ENCODE data around the gene MYH11.

The MYH11 gene

DNA sequence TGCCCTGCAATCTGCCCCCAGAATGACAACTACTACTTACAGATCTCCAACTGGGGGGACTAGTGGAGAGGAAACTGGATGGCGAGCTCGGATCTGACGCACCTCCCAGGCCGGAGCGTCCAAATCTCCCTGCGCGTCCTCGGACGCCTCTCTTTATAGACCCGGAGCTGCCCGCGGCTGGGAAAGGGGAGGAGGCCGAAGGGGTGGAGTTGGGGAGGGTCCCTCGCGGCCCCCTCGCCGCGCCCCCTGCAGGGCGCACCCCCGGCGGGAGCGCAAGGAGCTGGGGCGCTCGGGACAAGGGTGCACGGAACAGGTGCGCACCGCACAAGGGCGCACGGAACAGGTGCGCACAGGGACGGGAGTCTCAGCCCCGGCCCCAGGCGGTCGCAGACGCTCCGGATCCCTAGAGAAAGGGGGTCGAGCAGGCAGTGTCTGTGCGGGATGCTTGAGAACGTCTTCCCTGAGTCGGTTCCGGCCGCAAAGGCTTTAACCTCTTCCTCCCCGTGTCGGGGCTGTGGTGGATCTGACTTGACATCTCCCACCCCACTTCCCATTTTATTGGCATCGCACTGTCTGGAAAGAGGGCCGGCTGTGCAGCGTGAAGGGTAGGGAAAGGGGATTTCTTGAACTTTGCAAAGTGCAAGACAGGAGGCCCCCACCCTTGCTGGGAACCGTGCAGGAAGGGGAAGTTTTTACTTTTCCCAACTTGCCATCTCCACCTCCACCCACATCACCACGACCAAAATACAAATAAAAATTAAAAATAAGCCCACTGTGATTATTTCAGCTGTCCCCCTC, at the start of gene MYH11:
Gene MYH11 (minus strand): TSS at position 128 of the 798 bp plus-strand sequence. CDS start 18,776 bp downstream, outside the sequence.
- H3K9ac ChIP-seq (ENCODE audit: low read length), result no peak within 1 kb of the TSS
- H3K4me1 ChIP-seq (ENCODE audit: control insufficient read depth, insufficient read depth, low read length), result peaks cover 6% of the 10 kb centered on the region
- peaks cover 32% of the 10 kb centered on the region for H3K27me3 ChIP-seq (replicated peaks; ENCODE audit: control insufficient read depth, insufficient read depth, low read length)
- no peak for DNase-seq (ENCODE audit: low read depth)
- H3K4me3 ChIP-seq (ENCODE audit: low read length), result peak within 1 kb of the TSS; percentile 74
- H3K36me3 ChIP-seq (ENCODE audit: control insufficient read depth, insufficient read depth, low read length, severe bottlenecking), result no peaks in the 10 kb centered on the region
- no peaks in the 10 kb centered on the region for H3K9me3 ChIP-seq (ENCODE audit: control insufficient read depth, low read length)

DNA sequence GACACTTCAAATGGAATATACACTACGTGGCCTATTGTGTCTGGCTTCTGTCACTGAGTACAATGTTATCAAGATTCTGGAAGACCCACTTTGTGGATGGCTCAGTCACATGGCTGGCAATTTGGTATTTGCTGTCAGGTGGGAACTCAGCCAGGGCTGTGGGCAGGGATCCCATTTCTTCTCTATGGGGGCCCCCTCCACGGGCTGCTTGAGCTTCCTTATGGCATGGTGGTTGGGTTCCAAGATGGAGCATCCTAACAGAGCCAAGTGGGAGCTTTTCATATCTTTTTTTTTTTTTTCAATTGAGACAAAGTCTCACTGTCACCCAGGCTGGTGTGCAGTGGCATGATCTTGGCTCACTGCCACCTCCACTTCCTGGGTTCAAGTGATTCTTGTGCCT, 49.6 kb upstream of the MYH11 start:
- Histone ChIP-seq H3K4me1 (ENCODE audit: control insufficient read depth, insufficient read depth, low read length) (no peaks in the 10 kb centered on the region), H3K4me3 (ENCODE audit: low read length) (no peak overlapping the region), H3K9ac (ENCODE audit: low read length) (no peak overlapping the region), H3K27me3 (replicated peaks; ENCODE audit: control insufficient read depth, insufficient read depth, low read length) (no peaks in the 10 kb centered on the region), H3K36me3 (ENCODE audit: control insufficient read depth, insufficient read depth, low read length, severe bottlenecking) (no peaks in the 10 kb centered on the region), H3K9me3 (ENCODE audit: control insufficient read depth, low read length) (no peaks in the 10 kb centered on the region)
- DNase-seq (ENCODE audit: low read depth), result no peak

DNA sequence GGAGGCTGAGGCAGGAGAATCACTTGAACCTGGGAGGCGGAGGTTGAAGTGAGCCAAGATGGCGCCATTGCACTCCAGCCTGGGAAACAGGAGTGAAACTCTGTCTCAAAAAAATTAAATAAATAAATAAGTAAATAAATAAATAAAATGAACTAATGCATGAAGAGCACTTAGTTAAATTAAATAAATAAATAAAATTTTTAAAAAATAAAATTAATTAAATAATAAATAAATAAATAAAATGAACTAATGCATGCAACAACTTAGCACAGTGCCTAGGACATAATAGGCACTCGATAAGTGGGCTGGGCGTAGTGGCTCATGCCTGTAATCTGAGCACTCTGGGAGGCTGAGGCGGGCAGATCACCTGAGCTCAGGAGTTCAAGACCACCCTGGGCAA, 47.1 kb upstream of the MYH11 start:
- no peaks in the 10 kb centered on the region for H3K36me3 ChIP-seq (ENCODE audit: control insufficient read depth, insufficient read depth, low read length, severe bottlenecking)
- H3K4me3 ChIP-seq (ENCODE audit: low read length), result no peak overlapping the region
- no peak for DNase-seq (ENCODE audit: low read depth)
- H3K9me3 ChIP-seq (ENCODE audit: control insufficient read depth, low read length), result no peaks in the 10 kb centered on the region
- no peak overlapping the region for H3K9ac ChIP-seq (ENCODE audit: low read length)
- H3K27me3 ChIP-seq (replicated peaks; ENCODE audit: control insufficient read depth, insufficient read depth, low read length), result no peaks in the 10 kb centered on the region
- no peaks in the 10 kb centered on the region for H3K4me1 ChIP-seq (ENCODE audit: control insufficient read depth, insufficient read depth, low read length)

DNA sequence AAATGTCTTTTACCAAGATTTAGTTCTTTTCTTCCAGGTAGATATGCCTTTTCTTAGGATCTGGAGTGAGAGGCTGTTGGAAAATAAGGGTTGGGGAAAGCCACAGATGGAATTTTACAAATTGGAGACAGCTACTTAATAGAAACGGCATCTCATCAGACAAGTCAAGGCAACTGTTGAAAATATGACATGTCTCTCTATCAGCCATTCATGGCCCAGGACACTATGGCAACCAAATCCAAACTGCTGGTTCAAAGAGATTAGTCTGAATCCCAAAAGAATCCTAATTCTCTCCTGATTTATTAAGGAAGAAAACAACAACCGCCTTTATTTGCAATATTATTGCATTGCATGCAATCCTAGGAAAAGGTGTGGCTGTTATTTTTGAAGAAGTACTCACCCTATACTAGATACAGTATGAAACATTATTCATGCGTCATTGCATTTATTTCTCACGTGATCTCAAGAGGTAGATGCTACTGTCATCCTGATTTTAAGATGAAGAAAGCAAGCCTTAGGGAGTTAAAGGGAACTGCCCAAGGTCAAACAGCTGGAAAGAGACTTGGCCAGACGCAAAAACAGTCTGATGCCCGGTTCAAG, 44.2 kb upstream of the MYH11 start:
- no peak for DNase-seq (ENCODE audit: low read depth)
- Histone ChIP-seq H3K9ac (ENCODE audit: low read length) (no peak overlapping the region), H3K4me1 (ENCODE audit: control insufficient read depth, insufficient read depth, low read length) (no peaks in the 10 kb centered on the region)

DNA sequence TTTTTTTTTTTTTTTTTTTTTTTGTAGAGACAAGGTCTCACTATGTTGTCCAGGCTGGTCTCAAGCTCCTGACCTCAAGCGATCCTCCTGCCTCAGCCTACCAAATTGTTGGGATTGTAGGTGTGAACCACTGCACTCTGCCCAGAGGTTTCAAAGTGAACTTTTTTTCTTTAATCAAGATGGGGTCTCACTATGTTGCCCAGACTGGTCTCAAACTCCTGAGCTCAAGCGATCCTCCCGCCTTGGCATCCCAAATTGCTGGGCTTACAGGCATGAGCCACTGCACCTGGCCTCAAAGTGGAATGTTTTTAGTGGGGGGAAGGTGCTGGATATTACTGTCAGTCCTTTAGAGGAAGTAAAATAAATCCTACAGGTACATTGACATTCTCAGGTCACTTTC, 43.5 kb upstream of the MYH11 start:
- Histone ChIP-seq H3K9ac (ENCODE audit: low read length) (no peak overlapping the region), H3K36me3 (ENCODE audit: control insufficient read depth, insufficient read depth, low read length, severe bottlenecking) (no peaks in the 10 kb centered on the region), H3K4me1 (ENCODE audit: control insufficient read depth, insufficient read depth, low read length) (no peaks in the 10 kb centered on the region), H3K27me3 (replicated peaks; ENCODE audit: control insufficient read depth, insufficient read depth, low read length) (no peaks in the 10 kb centered on the region), H3K4me3 (ENCODE audit: low read length) (no peak overlapping the region), H3K9me3 (ENCODE audit: control insufficient read depth, low read length) (no peaks in the 10 kb centered on the region)
- DNase-seq (ENCODE audit: low read depth), result no peak

More for the DNA sequence above, 44.2 kb upstream of the MYH11 start:
- H3K9me3 ChIP-seq (ENCODE audit: control insufficient read depth, low read length), result no peaks in the 10 kb centered on the region
- H3K27me3 ChIP-seq (replicated peaks; ENCODE audit: control insufficient read depth, insufficient read depth, low read length), result no peaks in the 10 kb centered on the region
- H3K36me3 ChIP-seq (ENCODE audit: control insufficient read depth, insufficient read depth, low read length, severe bottlenecking), result no peaks in the 10 kb centered on the region
- H3K4me3 ChIP-seq (ENCODE audit: low read length), result no peak overlapping the region

DNA sequence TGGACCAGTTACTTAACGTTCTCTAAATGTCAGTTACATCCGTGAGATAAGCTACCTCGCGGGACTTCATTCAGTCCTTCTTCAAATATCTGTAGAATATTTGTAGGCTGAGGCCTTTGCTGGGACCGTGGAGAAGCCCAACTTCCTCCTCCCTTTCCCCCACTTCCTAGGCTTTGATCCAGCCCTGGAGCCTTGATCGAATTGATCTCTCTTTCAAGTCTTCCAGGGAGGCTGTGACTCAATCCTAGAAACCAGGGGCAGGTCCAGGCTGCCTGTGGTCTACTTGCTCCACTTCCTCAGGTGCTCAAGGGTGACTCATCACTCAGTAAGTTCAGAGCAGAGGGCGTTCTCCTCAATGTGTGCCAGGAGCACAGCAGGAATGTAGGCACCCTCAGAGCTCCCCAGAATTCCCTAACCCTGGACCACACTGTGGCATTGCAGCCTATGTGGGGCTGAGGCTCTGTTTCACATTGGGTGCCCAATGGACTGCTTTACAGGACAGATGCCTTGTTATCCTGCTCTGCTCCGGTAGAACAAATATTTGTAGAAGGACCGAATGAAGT, 42.8 kb upstream of the MYH11 start:
- Histone ChIP-seq H3K4me3 (ENCODE audit: low read length) (no peak overlapping the region), H3K36me3 (ENCODE audit: control insufficient read depth, insufficient read depth, low read length, severe bottlenecking) (no peaks in the 10 kb centered on the region), H3K27me3 (replicated peaks; ENCODE audit: control insufficient read depth, insufficient read depth, low read length) (no peaks in the 10 kb centered on the region), H3K9ac (ENCODE audit: low read length) (no peak overlapping the region), H3K4me1 (ENCODE audit: control insufficient read depth, insufficient read depth, low read length) (no peaks in the 10 kb centered on the region), H3K9me3 (ENCODE audit: control insufficient read depth, low read length) (no peaks in the 10 kb centered on the region)
- peak; percentile 57 for DNase-seq (ENCODE audit: low read depth)

DNA sequence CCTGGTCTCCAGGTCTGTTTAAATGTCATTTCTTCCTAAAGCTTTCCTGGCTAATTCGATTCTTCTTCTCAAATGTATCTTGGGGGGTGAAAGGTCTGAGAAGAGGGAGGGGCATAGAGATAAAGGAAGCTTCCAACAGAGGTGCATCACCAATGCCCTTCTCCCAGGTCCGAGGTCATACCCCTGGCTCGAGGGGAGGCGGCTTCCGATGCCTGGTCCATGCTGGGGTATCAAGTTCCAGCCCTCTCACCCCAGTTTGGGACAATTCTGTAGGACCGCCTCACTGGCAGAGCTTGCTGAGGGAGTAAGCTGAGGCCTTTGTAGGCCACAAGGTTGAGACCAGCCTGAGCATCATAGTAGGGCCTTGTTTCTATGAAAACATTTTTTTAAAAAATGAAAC, 41.8 kb upstream of the MYH11 start:
- no peaks in the 10 kb centered on the region for H3K4me1 ChIP-seq (ENCODE audit: control insufficient read depth, insufficient read depth, low read length)
- no peak overlapping the region for H3K4me3 ChIP-seq (ENCODE audit: low read length)
- H3K36me3 ChIP-seq (ENCODE audit: control insufficient read depth, insufficient read depth, low read length, severe bottlenecking), result no peaks in the 10 kb centered on the region
- H3K9ac ChIP-seq (ENCODE audit: low read length), result no peak overlapping the region
- no peaks in the 10 kb centered on the region for H3K9me3 ChIP-seq (ENCODE audit: control insufficient read depth, low read length)
- DNase-seq (ENCODE audit: low read depth), result no peak
- H3K27me3 ChIP-seq (replicated peaks; ENCODE audit: control insufficient read depth, insufficient read depth, low read length), result no peaks in the 10 kb centered on the region

DNA sequence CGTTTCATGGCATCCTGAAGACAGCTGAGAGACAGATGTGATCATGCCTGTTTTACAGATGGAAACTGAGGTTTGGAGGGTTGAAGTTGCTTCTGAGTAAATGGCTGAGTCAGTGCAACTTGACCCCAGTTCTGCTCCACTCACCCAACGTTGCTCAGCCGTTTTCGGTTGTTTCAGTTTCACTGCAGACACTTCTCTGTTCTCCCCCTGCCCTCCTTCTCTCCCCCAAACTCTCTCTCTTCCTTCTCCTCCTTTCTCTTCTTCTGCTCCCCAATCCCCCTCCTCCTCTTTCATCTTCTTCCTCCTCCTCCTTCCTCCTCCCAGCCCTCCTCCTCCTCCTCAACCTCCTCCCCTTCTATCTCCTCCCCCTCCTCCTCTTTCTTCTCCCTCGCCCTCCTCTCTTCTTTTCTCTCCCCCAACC, 41.0 kb upstream of the MYH11 start:
- DNase-seq (ENCODE audit: low read depth), result peak; percentile 63
- H3K36me3 ChIP-seq (ENCODE audit: control insufficient read depth, insufficient read depth, low read length, severe bottlenecking), result no peaks in the 10 kb centered on the region
- H3K4me1 ChIP-seq (ENCODE audit: control insufficient read depth, insufficient read depth, low read length), result no peaks in the 10 kb centered on the region
- H3K9me3 ChIP-seq (ENCODE audit: control insufficient read depth, low read length), result no peaks in the 10 kb centered on the region
- H3K27me3 ChIP-seq (replicated peaks; ENCODE audit: control insufficient read depth, insufficient read depth, low read length), result no peaks in the 10 kb centered on the region
- H3K4me3 ChIP-seq (ENCODE audit: low read length), result no peak overlapping the region
- H3K9ac ChIP-seq (ENCODE audit: low read length), result peak overlapping the region; percentile 23

DNA sequence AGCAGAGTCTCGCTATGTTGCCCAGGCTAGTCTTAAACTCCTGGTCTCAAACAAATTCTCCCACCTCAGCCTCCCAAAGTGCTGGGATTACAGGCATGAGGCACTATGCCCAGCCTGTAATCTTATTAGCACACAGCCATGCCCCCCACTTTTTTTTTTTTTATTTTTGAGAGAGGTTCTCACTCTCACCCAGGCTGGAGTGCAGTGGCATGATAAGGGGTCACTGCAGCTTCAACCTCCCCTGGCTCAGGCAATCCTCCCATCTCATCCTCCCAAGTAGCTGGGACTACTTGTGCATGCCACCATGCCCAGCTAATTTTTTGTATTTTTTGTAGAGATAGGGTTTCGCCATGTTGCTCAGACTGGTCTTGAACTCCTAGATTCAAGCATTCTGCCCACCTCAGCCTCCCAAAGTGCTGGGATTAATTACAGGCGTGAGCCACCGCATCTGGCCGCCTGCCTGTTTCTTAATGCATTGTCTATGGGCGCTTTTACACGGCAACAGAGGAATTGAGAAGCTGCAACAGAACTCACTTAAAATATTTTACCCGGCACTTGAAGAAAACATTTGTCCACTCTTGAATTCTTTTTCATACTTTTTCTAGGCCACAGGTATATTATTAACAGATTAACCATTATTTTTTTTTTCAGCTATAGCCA, 40.4 kb upstream of the MYH11 start:
- Histone ChIP-seq H3K4me1 (ENCODE audit: control insufficient read depth, insufficient read depth, low read length) (no peaks in the 10 kb centered on the region), H3K4me3 (ENCODE audit: low read length) (no peak overlapping the region), H3K9me3 (ENCODE audit: control insufficient read depth, low read length) (no peaks in the 10 kb centered on the region), H3K36me3 (ENCODE audit: control insufficient read depth, insufficient read depth, low read length, severe bottlenecking) (no peaks in the 10 kb centered on the region), H3K27me3 (replicated peaks; ENCODE audit: control insufficient read depth, insufficient read depth, low read length) (no peaks in the 10 kb centered on the region), H3K9ac (ENCODE audit: low read length) (peak overlapping the region; percentile 23)
- DNase-seq (ENCODE audit: low read depth), result no peak

DNA sequence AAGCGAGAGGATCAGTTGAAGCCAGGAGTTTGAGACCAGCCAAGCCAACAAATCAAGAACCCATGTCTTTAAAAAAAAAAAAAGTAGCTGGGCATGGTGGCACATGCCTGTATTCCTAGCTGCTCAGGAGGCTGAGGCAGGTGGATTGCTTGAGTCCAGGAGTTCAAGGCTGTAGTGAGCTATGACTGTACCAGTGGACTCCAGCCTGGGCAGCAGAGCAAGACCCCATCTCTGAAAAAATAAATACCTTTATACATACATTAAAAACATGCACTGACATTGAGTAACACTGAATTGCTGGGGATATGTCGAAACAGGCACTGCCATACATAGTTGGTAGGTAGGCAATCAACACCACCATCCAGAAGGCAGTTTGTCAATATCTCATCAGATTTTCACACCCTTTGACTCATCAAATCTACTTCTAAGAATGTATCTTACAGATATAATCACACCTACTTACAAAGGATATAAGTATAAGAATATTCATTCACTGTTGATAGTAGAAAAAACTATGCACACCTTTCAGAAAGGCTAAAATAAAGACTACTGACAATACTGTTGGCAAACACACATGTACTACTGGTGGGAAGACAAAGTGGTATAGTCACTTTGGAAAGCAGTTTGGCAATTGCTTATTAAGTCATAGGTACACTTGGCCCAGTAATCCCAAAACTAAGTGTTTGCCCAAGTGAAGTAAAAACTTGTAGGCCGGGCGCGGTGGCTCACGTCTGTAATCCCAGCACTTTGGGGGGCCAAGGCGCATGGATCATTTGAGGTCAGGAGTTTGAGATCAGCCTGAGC, 37.9 kb upstream of the MYH11 start:
- Histone ChIP-seq H3K27me3 (replicated peaks; ENCODE audit: control insufficient read depth, insufficient read depth, low read length) (no peaks in the 10 kb centered on the region), H3K4me3 (ENCODE audit: low read length) (no peak overlapping the region), H3K9me3 (ENCODE audit: control insufficient read depth, low read length) (no peaks in the 10 kb centered on the region), H3K4me1 (ENCODE audit: control insufficient read depth, insufficient read depth, low read length) (no peaks in the 10 kb centered on the region), H3K9ac (ENCODE audit: low read length) (no peak overlapping the region), H3K36me3 (ENCODE audit: control insufficient read depth, insufficient read depth, low read length, severe bottlenecking) (no peaks in the 10 kb centered on the region)
- DNase-seq (ENCODE audit: low read depth), result no peak

All from adipocyte (in vitro differentiated cells).